Activated T-helper 17 cell treated with anti-CD3 and anti-CD28 coated beads, Interleukin-2, amount 50 U/mL, for 72 hours (primary cell): ENCODE measurements around the gene ENDOV. TPM values are rescaled to one million over a fixed set of nuclear protein-coding genes. Genes with fewer than 3 reads are reported as not detected.
A peak's percentile ranks its signal among the peaks of the same experiment; 100 is the strongest.

Experiments
- ATAC-seq: fragments of 150-1000 bp; cut with Tn5 transposase; replicated peaks from 2 replicates; pipeline ENCODE4 v1.10.0; 2021; ENCODE audit warnings: mild to moderate bottlenecking, moderate library complexity
- H3K27ac Mint-ChIP-seq: one replicate; pipeline ENCODE4 v1.8.0; 2022; ENCODE audit warnings: mixed read lengths
- H3K27me3 Mint-ChIP-seq: one replicate; pipeline ENCODE4 v1.8.0; 2022; ENCODE audit warnings: mixed read lengths
- H3K36me3 Mint-ChIP-seq: one replicate; pipeline ENCODE4 v1.8.0; 2022; ENCODE audit warnings: low read depth, mild to moderate bottlenecking, mixed read lengths
- H3K4me1 Mint-ChIP-seq: one replicate; pipeline ENCODE4 v1.8.0; 2022; ENCODE audit warnings: mixed read lengths
- H3K4me3 Mint-ChIP-seq: one replicate; pipeline ENCODE4 v1.8.0; 2022; ENCODE audit warnings: mild to moderate bottlenecking, mixed read lengths
- H3K9me3 Mint-ChIP-seq: one replicate; pipeline ENCODE4 v1.8.0; 2022; ENCODE audit warnings: mixed read lengths
- total RNA-seq, 2 donors: library from RNA; stranded (reverse); gene quantifications; one replicate each; pipeline ENCODE4 v1.2.3, GENCODE V29; 2022

Gene ENDOV
- total RNA-seq, 2 donors from 2014 or later: 9.7 to 20.1 TPM

DNA sequence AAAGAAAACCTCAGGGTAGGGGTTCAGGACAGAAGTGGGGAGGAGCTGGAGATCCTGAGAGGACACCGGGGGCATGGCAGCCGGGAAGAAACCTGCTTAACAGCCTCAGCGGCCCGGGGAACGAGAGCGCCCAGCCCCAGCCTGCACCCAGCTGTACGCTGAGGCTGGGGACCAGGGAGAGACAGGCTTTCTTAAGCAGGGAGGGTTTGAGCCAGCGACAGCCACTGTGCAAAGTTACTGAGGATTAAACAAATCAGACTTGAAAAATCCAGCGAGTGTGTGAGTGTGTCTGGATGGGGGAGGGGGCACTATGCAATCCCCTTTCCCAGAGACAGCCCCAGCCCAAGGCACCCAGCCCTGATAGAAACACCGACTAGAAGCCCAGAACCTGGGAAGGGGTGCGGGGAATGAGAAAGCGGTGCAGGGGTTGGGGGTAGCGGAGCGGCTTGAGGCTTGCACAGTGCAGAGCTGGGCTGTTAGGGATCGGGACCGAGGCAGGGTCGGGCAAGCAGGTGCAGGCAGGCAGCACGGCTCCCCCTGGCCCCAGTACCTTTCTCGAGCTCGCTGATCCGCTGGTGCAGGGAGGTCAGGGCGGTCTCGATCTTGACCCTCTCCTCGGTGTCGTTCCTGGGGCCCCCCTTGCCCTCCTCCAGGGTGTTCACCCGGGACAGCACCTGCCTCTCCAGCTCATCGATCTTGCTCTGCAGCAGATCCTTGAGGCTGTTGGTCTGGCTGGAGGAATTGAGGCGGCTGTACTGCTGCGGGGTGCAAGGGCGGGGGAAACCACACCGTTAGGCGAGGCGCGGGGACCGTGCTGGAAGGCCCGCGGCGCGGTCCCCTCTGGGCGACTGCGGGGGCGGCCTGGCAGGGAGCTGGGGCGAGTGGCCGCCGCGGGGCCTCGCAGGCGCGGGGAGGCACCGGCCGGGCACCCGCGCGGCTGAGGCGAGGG, 60.3 kb downstream of the ENDOV start:
- ATAC-seq: peak; percentile 34
- no peak overlapping the region for H3K27ac Mint-ChIP-seq
- H3K4me1 Mint-ChIP-seq: peaks cover 7% of the 10 kb centered on the region

DNA sequence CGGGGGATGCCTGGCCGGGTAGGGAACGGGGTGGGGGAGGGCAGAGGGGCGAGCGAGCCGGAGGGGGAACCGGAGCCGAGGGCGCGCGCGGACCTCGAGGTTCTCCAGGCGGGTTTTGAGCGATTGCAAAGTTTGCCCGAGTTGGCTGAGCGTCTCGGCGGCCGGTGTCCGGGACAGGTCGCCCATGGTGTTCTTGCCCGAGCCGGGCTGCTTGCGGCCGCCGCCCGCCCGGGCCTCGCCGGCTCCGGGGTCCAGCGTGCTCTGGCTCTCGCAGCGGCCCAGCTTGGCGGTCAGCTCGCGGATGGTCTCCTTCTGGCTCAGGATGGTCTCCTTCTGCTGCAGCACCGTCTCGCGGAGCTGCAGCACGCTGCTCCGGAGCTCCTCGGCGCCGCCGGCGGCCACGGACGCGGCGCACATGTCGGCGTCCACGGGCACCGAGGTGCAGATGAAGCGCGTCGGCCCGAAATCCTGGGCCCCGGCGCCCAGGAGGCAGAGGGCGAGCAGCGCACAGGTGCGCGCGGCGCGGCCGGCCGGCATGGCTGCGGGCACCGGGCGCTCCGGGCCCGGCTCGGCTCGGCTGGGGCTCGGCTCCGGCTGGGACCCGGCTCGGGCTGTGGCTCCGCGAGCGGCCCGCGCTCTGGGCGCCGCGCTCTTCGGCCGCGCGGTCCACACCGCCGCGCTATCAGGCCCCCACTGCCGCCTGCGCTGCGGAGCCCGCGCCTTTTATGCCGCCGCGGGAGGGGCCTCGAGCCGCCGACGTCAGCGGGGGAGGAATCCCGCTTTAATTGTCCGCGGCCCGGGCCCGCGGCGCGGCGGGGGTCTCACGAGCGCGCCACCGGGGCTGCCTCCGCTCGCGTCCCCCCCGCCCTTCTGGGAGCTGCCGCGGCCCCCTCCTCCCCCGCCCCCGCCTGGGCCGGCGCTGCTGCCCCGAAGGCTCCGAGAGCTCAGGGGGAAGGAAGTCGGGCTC, 61.2 kb downstream of the ENDOV start, which contains the start of gene NPTX1:
Gene NPTX1 (minus strand): TSS at position 698 of the 967 bp plus-strand sequence. CDS start 161 bp downstream, at position 537.
- Mint-ChIP-seq H3K27ac (no peak within 1 kb of the TSS), H3K4me3 (peak within 1 kb of the TSS; percentile 61), H3K27me3 (peaks cover 46% of the 10 kb centered on the region), H3K36me3 (peaks cover 10% of the 10 kb centered on the region), H3K4me1 (peaks cover 7% of the 10 kb centered on the region), H3K9me3 (no peaks in the 10 kb centered on the region)
- peak; percentile 10 for ATAC-seq

More for the DNA sequence above, 60.3 kb downstream of the ENDOV start:
- Mint-ChIP-seq H3K4me3 (peak overlapping the region; percentile 61), H3K27me3 (peaks cover 43% of the 10 kb centered on the region), H3K36me3 (peaks cover 10% of the 10 kb centered on the region), H3K9me3 (no peaks in the 10 kb centered on the region)

DNA sequence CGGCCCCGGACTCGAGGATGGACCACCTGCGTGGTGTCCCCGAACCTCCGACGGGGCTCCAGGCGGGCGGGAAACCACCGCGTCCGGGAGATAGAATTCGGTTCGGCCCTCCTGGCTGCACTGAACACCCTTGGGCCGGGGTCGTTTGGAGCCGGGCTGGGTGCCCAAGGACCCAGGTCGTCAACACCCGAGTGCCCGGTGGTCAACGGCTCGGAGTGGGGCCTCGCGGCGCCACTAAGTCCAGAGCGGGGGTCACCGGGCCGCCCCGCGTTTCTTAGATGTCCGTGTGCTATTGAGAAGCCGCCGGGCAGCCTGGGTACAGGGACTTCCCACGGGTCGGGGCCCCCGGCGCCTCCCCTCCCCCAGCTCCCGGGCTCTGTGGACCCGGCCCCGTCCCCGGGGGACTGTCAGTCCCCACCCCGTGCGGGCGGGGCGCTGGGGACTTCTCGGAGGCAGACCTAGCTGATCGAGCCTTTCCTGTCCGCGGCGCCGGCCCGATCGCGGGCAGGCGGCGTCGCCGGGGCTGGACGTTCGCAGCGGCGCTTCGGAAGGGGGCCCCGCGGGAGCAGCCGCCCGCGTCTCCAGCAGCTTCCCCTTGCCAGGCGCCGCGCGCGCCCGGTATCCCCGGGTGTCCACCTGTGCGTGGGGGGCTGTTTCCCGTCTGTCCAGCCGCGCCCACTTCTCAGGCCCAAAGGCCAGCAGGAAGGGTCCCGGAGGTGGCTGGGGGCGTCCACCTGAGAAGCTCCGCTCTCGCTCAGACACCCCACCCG, 62.1 kb downstream of the ENDOV start:
- no peak overlapping the region for H3K27ac Mint-ChIP-seq
- H3K4me3 Mint-ChIP-seq: no peak overlapping the region
- H3K27me3 Mint-ChIP-seq: peaks cover 41% of the 10 kb centered on the region
- no peak for ATAC-seq
- peaks cover 10% of the 10 kb centered on the region for H3K36me3 Mint-ChIP-seq
- H3K4me1 Mint-ChIP-seq: peaks cover 3% of the 10 kb centered on the region
- no peaks in the 10 kb centered on the region for H3K9me3 Mint-ChIP-seq

DNA sequence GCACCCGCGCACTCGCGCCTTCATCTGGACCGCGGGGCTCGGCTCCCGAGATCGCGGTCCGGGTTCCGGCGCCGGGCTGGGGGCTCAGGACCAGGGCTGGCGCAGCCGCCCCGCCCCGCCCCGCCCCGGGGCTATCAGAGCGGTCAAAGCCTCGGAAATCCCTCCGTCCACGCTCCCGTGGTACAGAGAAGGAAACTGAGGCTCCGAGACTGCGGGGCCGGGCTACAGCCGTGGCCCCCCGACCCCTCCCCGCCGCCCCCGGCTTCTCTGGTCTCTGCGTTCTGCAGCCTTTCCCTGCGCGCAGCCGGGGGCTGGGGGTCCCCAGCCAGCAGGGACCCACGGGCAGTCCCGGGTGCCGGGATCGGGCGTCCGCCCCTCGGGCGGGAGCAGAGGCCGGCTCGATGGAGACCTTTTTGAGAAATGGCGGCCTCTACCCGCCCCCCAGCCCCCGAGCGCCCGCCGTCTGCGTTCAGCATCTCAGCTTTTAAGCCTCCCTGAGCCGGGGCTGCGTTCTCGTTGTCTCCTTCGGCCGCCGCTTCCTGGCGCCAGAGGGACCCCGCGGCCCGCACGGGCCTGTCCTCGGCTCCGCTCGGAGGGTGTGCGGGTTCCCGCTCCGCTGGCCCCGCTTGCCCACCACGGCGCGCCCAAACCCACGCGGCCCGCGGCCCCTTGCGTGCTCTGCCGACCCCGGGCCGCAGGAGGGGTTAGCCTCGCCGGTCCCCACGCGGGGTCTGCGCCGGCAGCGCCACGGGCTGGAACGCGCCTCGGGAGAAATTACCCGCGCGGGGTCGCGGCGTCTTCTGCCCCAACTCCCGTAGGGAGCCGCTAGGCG, 62.9 kb downstream of the ENDOV start:
- H3K27me3 Mint-ChIP-seq: peaks cover 46% of the 10 kb centered on the region
- no peaks in the 10 kb centered on the region for H3K9me3 Mint-ChIP-seq
- peaks cover 10% of the 10 kb centered on the region for H3K36me3 Mint-ChIP-seq
- H3K4me3 Mint-ChIP-seq: no peak overlapping the region
- no peaks in the 10 kb centered on the region for H3K4me1 Mint-ChIP-seq
- no peak overlapping the region for H3K27ac Mint-ChIP-seq
- ATAC-seq: no peak

DNA sequence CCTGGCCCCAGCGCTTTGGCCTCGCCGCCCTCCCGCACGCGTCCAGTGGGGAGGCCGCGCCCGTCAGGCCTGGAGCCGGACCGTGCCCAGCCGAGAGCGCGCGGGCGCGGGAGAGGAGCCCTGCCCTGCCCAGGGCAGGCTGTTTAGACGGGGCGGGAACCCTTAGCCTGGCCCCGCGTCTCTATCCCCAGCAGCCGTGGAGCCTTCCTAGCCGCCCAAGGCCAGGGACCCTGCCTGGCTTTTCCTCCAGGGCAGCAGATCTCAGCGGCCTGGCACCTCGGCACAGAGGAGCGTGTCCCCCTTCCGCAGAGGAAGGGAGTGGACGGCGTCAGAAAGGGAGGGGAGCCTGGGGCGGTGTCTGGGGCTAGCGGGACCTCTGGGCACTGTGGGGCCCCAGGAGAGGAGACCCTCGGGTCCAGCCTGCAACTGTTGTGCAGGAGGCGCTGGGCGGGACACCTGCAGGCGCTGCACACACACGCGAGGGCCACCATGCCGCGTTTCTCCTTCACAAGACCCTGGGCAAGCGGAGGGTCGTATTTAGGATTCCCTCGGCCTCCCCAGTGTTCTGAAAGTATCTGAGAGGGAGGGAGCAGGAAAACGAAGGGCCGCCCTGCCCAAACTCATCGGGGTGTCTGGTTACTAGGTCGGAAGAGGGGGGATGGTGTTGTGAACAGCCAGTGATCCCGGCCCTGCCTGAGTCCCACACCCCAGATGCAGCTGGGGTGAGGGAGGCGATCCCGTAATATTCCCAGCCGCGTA, 63.7 kb downstream of the ENDOV start:
- no peak for ATAC-seq
- H3K27me3 Mint-ChIP-seq: peaks cover 49% of the 10 kb centered on the region
- H3K4me1 Mint-ChIP-seq: no peaks in the 10 kb centered on the region
- no peaks in the 10 kb centered on the region for H3K9me3 Mint-ChIP-seq
- H3K27ac Mint-ChIP-seq: no peak overlapping the region
- H3K4me3 Mint-ChIP-seq: peak overlapping the region; percentile 42
- H3K36me3 Mint-ChIP-seq: peaks cover 10% of the 10 kb centered on the region

DNA sequence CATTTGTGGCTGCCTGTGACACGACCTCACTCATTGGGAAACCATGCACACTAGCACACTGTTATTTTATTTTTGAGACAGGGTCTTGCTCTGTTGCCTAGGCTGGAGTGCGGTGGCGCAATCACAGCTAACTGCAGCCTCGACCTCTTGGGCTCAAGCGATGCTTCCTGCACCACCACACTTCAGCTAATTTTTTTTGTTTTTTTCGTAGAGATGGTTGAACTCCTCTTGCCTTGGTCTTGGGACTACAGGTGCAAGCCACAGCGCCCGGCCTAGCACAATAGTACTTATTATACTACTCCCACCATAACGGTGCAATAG, 64.2 kb downstream of the ENDOV start:
- H3K4me1 Mint-ChIP-seq: no peaks in the 10 kb centered on the region
- peaks cover 10% of the 10 kb centered on the region for H3K36me3 Mint-ChIP-seq
- peak overlapping the region; percentile 42 for H3K4me3 Mint-ChIP-seq
- H3K27ac Mint-ChIP-seq: no peak overlapping the region
- H3K27me3 Mint-ChIP-seq: peaks cover 49% of the 10 kb centered on the region
- no peaks in the 10 kb centered on the region for H3K9me3 Mint-ChIP-seq
- no peak for ATAC-seq

DNA sequence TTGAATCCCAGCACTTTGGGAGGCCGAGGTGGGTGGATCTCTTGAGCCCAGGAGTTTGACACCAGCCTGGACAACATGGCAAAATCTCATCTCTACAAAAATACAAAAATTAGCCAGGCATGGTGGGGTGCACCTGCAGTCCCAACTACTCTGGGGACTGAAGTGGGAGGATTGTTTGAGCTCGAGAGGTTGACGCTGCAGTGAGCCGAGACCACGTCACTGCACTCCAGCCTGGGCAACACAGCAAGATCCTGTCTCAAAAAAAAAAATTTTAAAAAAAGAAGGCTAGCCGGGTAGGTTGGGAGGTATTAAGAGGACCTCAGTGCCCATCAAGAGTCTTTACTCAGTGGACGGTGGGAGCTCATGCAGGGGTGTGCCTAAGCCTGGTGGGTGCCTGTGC, 65.3 kb downstream of the ENDOV start:
- Mint-ChIP-seq H3K36me3 (peaks cover 4% of the 10 kb centered on the region), H3K27ac (no peak overlapping the region), H3K4me3 (no peak overlapping the region), H3K4me1 (no peaks in the 10 kb centered on the region), H3K9me3 (no peaks in the 10 kb centered on the region), H3K27me3 (peaks cover 40% of the 10 kb centered on the region)
- no peak for ATAC-seq

DNA sequence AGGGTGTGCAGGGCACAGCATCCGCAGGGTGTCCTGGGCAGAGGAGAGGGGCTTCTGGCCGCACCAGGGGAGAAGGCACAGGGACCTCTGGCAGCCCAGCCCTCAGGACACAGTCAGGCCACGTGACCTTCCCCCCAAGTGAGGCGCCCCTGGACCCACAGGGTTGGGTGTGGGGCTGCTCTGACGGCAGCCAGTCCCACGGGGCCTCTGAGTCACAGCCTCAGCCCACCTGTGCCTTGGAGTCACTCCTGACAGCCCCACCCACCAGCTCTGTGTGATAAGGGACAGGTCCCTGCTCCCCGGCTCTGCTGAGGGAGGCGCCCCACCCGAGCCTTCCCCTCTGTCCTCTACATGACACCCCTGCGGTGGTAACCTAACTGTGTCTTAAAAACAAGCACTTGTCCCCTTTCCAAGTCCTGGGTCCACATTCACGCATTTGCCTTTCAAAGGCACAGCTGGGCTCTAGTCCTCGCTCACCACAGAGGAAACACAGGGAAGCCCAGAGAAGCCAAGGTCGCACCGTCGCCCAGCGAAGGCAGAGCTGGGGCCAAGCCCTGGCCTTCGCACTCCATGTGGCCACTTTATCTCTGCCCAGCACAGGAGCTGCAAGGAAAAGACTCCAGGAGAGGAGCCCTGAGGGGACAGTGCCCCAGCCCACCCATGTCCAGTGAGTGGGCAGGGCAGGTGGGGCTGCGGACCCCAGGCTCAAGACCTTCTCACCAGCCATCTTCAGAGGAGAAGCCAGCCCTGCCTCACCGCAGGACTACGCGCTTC, 66.5 kb downstream of the ENDOV start:
- no peaks in the 10 kb centered on the region for H3K36me3 Mint-ChIP-seq
- no peak overlapping the region for H3K4me3 Mint-ChIP-seq
- H3K27ac Mint-ChIP-seq: no peak overlapping the region
- H3K4me1 Mint-ChIP-seq: no peaks in the 10 kb centered on the region
- ATAC-seq: no peak
- H3K9me3 Mint-ChIP-seq: no peaks in the 10 kb centered on the region
- H3K27me3 Mint-ChIP-seq: peaks cover 42% of the 10 kb centered on the region

DNA sequence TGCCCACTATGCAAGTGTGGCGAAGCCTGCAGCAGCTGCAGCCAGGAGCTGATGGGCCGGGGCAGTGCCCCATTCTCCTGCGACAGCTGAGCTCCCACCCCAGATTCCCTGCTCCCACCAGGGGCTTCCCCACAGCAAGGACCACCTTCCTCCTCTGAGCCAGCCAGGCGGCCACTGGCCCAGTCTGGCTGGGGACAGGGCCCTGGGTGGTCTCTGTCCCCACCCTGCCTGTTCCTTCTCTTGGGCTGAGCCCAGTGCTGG, 67.0 kb downstream of the ENDOV start:
- no peak for ATAC-seq
- H3K27me3 Mint-ChIP-seq: peaks cover 42% of the 10 kb centered on the region
- H3K4me1 Mint-ChIP-seq: no peaks in the 10 kb centered on the region
- no peak overlapping the region for H3K4me3 Mint-ChIP-seq
- H3K36me3 Mint-ChIP-seq: no peaks in the 10 kb centered on the region
- H3K27ac Mint-ChIP-seq: no peak overlapping the region
- H3K9me3 Mint-ChIP-seq: no peaks in the 10 kb centered on the region

DNA sequence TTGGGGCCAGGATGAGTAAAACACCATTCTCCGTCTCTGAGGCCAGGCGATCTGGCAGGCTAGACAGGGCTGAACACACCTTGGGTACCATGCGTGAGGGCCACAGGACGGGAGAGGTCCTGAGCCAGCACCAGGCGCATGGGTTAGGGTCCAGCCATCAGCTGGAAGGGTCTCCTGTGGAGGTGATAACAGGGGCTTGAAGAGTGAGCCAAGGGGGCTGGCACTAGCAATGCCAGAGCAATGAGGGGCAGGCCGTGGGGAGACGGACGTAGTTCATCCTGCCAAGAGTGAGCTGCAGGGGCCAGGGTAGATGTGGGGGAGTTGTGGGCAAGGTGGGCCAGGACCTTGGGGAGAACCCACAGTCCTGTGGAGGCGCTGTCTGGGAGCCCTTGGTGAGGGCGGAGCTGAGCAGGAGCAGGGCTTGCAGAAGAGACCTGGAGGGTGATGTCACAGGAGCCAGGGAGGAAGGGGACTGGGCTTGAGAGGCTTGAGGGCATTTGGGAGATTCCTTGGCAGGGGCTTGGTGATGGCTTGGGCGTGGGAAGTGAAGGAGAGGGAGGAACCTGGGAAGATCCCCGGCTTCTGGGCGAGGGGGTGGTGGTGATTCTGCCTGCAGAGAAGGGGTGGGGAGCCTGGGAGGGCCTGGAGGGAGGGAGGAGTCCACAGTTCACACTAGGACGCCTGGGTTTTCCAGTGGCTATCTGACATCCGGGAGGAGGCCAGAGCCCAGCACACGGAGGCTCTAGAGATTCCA, 67.8 kb downstream of the ENDOV start:
- Mint-ChIP-seq H3K27ac (no peak overlapping the region), H3K36me3 (no peaks in the 10 kb centered on the region), H3K9me3 (no peaks in the 10 kb centered on the region), H3K4me3 (no peak overlapping the region), H3K27me3 (peaks cover 45% of the 10 kb centered on the region), H3K4me1 (no peaks in the 10 kb centered on the region)
- no peak for ATAC-seq

DNA sequence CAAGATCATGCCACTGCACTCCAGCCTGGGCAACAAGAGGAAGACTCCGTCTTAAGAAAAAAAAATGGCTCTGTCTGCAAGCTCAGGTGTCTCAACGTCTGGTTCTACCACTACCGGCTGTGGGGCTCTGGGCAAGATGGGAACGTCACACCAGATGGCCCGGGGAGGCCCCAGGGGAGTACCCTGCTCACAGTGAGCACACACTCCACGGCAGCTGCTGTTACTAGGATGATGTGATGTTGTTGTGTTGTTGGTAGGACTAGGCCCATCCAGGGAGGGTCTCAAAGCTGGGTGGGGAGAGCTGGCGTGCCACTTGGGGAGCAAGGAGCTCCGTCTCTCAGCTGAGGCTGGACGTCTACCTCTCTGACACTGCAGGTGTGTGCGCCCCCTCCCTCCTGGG, 70.9 kb downstream of the ENDOV start:
- peaks cover 34% of the 10 kb centered on the region for H3K27me3 Mint-ChIP-seq
- H3K4me1 Mint-ChIP-seq: no peaks in the 10 kb centered on the region
- H3K9me3 Mint-ChIP-seq: no peaks in the 10 kb centered on the region
- ATAC-seq: no peak
- H3K36me3 Mint-ChIP-seq: no peaks in the 10 kb centered on the region
- no peak overlapping the region for H3K27ac Mint-ChIP-seq
- H3K4me3 Mint-ChIP-seq: no peak overlapping the region

DNA sequence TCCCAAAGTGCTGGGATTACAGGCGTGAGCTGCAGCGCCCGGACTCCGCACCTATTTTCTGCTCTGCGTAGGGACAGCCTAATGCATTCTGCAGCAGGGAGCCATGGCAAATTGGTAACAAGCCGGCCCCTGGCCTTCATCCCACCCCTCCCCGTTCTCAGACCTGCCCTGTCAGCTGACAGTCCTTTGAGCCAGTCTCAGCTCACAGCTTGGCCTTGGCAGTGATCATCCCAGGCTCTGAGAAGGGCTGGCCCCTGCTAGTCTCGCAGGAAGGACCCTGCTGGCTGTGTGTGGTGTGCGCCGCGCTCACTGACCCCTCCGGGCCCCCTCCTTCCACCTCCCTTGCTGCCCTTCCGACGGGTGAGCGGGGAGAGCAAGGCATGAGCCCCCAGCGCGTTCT, 71.7 kb downstream of the ENDOV start:
- H3K4me3 Mint-ChIP-seq: no peak overlapping the region
- ATAC-seq: no peak
- H3K36me3 Mint-ChIP-seq: no peaks in the 10 kb centered on the region
- H3K27ac Mint-ChIP-seq: no peak overlapping the region
- H3K4me1 Mint-ChIP-seq: no peaks in the 10 kb centered on the region
- H3K27me3 Mint-ChIP-seq: peaks cover 27% of the 10 kb centered on the region
- no peaks in the 10 kb centered on the region for H3K9me3 Mint-ChIP-seq
